T-helper 1 cell (primary cell): ENCODE measurements around the gene MSI2.

Experiments
- DNase-seq, 5 donors: peaks; one replicate each; pipeline ENCODE4 v3.0.0-alpha.2; 2012 to 2020

MSI2 gene

GRCh38 chr17:57373048-57373447 is 116.7 kb downstream of the MSI2 start:
- no peak for DNase-seq

DNA sequence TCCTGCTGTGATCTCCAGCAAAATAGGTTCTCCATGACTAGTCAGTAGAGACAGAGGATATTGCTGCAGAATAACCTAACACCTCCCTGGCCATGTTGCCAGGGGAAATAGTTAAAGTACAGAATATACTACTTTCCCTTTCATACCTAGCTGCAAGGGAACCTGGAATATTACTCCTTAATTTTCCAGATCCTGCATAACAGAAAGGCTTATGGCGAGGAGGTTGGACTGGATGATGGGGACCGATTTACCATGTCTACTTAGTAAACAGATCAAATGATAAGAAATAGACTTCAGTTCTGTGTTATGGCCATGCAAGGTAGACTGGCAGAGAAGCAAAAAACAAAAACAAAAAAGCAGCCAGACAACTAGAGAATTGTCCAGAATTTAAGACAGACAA is 117.4 kb downstream of the MSI2 start:
- DNase-seq = no peak

GRCh38 chr17:57375040-57375769 is 118.9 kb downstream of the MSI2 start:
- DNase-seq = no peak

DNA sequence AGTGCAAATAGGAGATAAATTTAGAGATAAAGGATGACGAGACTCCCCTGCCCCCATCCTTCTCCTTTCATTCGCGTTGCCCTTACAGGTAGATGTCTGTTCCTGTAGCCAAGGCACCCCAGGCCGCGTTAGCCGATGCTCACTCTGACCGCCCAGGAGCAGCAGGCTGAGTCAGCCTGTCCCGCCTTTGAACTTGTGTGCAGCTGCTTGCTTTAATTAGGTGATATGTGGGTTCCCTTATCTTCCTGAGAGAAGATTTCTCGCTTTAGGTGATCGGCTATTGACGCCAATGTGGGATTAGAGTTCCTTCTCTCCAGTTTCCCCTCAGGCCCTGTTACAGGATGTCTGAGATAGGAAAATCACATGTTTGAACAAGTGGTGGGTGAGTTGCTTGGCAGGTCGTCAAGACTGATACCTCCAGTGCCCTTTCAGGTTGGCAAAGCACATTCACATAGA is 119.5 kb downstream of the MSI2 start:
- DNase-seq = no peak

DNA sequence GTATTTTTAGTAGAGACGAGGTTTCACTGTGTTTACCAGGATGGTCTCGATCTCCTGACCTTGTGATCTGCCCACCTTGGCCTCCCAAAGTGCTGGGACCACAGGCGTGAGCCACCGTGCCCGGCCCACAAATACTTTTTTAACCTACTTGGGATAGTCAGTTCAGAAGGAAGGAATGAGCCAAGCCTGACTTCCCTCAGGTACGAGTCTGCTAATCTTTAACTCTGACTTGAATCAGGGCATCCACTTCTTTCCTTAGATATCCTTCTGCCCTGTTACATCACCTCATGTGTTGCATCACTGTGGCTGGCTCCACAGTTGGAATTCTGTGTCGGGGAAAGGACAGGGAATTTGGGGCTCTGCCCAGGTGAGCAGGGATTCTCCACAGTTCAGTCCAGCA is 120.8 kb downstream of the MSI2 start:
- no peak for DNase-seq

DNA sequence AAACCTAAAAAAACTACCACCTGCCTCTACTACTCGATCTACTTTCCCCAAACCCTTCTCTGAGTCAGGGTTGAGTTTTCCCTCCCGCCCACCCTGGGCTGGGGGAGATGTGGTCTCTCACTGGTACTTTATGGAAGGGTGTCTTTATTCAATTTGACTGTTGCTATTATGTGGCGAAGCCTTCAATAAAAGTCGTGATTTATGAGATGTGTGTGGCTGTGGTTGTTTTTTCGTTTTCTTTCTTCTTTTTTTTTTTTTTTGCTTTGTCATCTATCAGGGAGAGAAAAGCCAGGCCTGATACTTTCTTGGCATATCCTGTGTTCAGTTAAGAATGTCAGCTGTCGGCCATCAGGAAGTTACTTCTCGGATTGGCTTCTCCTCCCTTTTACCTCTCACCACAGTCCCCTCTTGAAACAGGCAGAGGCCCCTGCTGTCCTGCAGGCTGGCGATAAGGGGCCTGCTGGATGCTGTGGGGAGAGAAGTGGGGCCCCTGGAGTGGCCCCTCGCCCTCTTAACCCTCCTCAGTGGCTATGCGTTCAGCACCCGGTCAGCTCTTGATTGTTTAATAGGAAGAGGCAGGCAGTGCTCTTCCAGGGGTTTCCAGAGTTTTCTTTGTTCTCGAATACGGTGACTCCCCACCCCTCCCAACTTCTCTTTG is 123.0 kb downstream of the MSI2 start:
- DNase-seq = no peak

- DNase-seq = no peak
These were observed 123.6 kb downstream of the MSI2 start for GRCh38 chr17:57379895-57380434.

DNA sequence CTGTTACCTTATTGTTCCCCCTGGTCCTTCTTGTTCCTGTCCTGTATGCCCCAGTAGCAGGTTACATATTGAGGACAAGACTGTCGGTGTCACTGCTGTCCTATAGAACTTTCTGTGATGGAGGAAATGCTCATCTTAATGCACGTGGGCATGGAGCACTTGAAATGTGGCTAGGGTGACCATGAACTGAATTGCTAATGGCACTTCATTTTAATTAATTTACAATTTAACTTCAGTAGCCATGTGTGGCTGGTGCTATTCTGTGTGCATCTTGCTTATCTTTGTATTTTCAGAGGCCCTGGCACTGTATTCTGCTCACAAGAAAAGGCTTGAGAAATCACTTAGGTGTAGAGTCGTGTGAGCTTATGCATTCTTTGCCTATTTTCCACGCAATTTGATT is 125.2 kb downstream of the MSI2 start:
- DNase-seq = no peak

DNA sequence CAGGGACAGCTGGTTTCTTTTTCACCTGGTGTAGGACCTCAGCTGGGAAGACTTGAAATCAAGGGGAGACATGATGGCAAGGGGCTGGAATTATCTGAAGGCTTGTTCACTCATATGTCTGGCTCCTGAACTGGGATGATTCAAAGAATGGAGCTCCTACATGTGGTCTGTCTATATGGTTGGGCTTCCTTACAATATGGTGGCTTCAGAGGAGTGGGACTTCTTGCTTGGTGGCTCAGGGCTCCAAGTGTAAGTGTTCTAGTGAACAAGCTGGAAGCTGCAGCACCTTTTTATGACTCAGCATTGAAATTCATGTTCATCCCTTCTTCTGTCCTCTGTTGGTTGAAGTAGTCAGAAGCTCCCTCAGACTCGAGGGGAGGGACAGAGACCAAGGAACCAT is 127.9 kb downstream of the MSI2 start:
- no peak for DNase-seq

GRCh38 chr17:57385975-57386374 is 129.7 kb downstream of the MSI2 start:
- no peak for DNase-seq

GRCh38 chr17:57387575-57387974 is 131.3 kb downstream of the MSI2 start:
- no peak for DNase-seq

DNA sequence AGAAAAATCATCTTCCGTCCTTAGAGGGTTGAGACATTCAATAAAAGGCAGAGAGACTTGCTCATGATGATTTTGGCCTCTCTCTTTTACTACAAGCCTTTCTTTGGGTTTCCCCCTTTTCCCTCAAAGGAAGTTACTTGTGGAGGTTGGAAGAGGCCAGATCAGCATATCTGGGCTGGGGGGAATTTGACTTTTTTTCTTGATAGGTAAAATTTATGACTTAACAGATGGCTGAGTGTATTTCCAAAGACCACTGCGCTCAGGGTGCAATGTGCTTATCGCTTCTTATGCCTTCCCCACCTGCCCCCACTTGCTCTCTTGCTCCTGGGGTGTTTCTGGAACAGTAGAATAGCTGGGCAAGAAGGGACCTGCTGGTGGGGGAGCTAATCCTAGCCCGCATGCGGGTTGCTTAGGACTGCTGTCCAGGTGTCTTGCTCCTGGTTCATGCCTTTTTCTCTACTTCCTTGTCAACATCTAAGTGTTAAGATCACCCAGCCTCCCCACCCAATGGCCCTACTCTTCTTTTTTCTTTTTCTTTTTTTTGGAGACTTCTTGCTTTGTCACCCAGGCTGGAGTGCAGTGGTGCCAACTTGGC is 131.9 kb downstream of the MSI2 start:
- DNase-seq = no peak

- no peak for DNase-seq
These were observed 133.2 kb downstream of the MSI2 start for GRCh38 chr17:57389473-57389872.

- no peak for DNase-seq
These were observed 134.9 kb downstream of the MSI2 start for GRCh38 chr17:57391076-57391825.

DNA sequence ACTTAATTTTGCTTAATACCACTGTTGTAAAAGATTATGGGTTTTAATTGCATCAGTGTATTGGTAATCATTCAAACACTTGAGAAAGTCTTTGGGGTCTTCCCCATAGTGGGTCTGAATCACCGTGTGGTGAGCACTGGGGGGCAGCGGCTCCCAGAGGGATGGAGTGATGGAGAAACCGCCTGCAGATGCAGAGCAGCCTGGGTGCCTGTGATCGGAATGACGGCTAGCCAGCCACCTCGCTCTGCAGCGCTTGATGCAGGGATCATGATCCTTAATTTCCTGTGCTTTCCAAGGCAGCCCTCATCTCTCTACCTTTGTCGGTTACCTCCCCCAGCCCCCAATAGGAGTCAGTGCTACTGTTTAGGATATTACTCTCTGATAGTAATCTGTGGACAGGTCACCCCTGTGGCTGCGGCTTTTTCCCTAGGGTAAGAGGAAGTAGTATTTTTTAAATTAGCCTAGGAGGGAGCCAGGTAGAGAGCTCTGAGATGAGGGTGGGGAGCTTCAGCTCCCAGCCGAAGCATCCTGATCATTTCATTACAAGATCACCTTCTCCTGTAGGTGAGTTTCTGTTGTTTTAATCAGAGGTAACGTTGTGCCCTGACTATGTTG is 135.6 kb downstream of the MSI2 start:
- no peak for DNase-seq

DNA sequence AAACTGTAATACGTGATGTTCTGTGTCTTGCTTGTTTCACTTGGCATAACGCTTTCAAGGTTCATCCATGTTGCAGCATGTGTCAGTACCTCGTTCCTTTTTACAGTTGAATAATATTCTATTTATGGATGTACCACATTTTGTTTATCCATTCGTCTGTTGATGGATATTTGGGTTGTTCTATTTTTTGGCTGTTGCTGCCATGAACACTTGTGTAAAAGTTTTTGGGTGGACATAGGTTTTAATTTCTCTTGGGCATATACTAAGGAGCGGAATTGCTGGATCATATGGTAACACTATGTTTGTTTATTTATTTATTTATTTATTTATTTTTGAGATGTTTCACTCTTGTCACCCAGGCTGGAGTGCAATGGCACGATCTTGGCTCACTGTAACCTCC is 137.0 kb downstream of the MSI2 start:
- no peak for DNase-seq

- DNase-seq = no peak
These were observed 138.1 kb downstream of the MSI2 start for GRCh38 chr17:57394375-57394774.

DNA sequence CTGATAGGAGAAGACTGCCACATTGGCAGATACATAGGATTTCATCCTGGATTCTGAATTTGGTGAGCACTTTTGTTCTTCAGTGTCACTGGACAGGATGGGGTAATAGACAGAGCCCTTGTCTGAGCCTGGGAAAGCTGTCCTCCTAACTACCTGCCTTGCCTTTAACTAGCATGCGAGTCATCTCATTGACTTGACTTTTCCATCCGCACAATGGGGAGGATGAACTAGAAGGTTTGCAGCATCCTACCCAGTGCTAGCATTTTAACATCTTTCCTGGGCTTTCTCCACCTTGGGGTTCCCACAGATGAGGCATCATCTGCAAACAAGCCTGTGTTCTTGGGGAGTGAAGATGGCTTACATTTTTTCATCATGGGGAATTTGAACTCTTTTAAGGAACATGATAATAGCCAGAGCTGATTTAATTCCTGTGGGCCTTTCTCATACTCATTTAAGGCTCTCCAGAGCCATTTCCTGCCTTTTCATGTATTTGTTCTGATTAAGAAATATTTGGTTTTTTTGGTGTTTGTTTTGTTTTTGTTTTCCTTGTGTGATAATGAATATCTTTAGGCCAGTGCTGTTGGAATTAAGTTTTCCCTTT is 139.5 kb downstream of the MSI2 start:
- DNase-seq = no peak

DNA sequence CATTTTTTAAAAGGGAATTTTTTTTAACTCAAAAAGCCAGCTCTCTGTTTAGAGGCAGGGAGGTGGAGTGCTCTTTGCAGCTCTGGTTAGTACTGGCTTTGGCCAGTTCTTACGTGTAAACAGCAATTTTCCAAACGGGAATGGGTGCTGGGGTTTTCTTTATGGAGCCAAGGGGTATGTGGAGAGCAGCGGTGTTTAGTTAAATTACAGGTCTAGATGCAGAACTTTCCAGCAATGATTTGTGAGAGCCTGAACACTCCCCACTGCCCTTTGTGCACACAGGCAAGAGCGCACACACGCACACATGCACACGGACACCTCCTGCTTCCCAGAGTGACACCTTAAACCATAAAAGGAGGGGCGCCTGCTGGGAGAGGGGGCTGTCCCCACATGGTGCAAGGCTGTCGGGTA is 140.2 kb downstream of the MSI2 start:
- DNase-seq = no peak

DNA sequence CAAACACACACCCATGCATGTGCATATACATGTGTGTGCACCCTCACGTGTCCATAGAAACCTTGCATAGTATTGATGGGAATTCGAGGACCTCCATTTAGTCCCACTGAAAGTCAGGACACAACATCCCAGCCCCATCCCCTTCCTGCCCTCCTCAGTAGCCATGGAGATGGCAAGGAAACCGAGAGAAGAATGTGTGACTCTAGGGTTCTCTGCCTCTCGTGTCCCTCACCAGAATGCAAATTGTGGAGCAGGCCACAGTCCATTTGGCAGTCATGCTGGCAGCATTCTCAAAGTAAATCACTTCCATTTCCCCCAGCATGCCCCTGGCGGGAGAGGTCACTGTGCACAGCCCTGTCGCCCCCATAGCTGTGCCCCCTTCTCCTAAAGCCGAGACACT is 141.1 kb downstream of the MSI2 start:
- no peak for DNase-seq

GRCh38 chr17:57399690-57400089 is 143.4 kb downstream of the MSI2 start:
- no peak for DNase-seq

- no peak for DNase-seq
These were observed 144.3 kb downstream of the MSI2 start for GRCh38 chr17:57400648-57401047.
